Cardiac muscle cell (in vitro differentiated cells and primary cell): ENCODE data around the gene FLNA. TPM values are rescaled to one million over a fixed set of nuclear protein-coding genes. Genes with fewer than 3 reads are reported as not detected.

Experiments used
- DNase-seq, 2 donors: peaks; one replicate each; pipeline versions ENCODE4 v3.0.0 to v3.0.0-alpha.2; 2010 to 2017; ENCODE audit warnings: low read depth in 1 of 2, low spot score in 1 of 2
- H3K27ac ChIP-seq: fragments of 200-600 bp; sonication (generic); 2 replicates; pipeline ENCODE4 v1.5.1; 2016
- H3K27me3 ChIP-seq: fragments of 200-600 bp; sonication (generic); 2 replicates; pipeline ENCODE4 v1.6.0; 2016; ENCODE audit warnings: control low read depth
- H3K36me3 ChIP-seq: fragments of 200-600 bp; sonication (generic); 2 replicates; pipeline ENCODE4 v1.5.1; 2016; ENCODE audit warnings: control low read depth
- H3K4me1 ChIP-seq: fragments of 200-600 bp; sonication (generic); 2 replicates; pipeline ENCODE4 v1.8.1; 2017; ENCODE audit warnings: low read depth, mild to moderate bottlenecking, mixed run types
- H3K4me3 ChIP-seq: fragments of 200-600 bp; sonication (generic); 2 replicates; pipeline ENCODE4 v1.5.1; 2016; ENCODE audit warnings: mild to moderate bottlenecking
- H3K9me3 ChIP-seq: fragments of 200-600 bp; sonication (generic); 2 replicates; pipeline ENCODE4 v1.5.1; 2017; ENCODE audit warnings: low read depth, mild to moderate bottlenecking, control low read depth
- polyA plus RNA-seq: library from polyadenylated mRNA; unstranded; fragments of >200 nt; fragmentation: Nextera tagmentation; extraction: Ambion mirVana; gene quantifications from 2 replicates; pipeline ENCODE4 v1.2.1, GENCODE V29; 2016
- total RNA-seq: library from RNA; depleted of rRNA; stranded (reverse); fragments of >200 nt; gene quantifications from 2 replicates; pipeline ENCODE4 v1.2.3, GENCODE V29; 2016
- TF ChIP-seq, protein P1 (sequence below): IDR thresholded peaks from 2 replicates; pipeline ENCODE4 v1.5.1; 2012; ENCODE audit warnings: low read depth, mild to moderate bottlenecking, low read length

Gene FLNA
- total and polyA plus RNA-seq, 2 experiments from 2014 or later = 341 to 447 TPM

DNA sequence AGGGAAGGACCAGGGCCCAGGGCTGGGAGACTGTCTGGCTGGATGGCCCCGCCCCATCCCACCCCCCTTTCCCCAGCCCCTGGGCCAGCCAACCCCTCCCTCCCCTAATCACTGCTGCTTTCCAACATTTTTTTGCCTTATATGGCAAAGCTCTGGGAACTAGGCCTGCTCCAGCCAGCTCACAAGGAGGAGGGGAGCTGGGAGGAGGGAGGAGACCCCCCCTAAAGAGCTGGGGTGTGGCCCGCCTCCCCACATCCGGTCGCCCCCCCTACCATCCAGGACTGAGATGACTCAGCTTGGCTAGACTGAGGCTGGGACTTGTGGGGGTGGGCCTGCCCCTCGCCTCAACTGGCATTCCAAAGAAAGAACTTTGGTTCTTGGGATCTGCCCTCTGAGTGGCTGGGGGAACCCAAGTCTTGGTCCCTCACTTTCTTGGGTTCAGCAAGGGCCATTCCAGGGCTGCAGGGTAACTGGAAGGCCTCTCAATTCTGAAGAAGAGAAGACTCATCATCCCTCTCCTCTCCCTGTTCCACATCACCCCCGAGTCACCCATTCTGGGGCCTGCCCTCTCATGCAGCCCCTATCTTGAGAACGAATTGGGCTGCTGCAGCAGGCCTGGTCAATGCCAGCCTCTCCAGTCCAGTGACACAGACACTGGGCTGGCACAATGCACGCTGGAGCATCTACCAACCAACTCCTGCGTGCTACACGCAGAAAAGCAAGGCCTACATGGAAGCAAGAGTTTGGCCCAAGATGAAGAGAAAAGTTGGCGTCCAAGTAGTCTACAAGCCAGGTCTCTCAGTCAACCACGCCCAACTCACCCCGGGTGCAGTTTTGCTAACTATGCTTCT lies 4.8 kb downstream of the FLNA start:
- peak overlapping the region; percentile 100 for H3K27ac ChIP-seq

DNA sequence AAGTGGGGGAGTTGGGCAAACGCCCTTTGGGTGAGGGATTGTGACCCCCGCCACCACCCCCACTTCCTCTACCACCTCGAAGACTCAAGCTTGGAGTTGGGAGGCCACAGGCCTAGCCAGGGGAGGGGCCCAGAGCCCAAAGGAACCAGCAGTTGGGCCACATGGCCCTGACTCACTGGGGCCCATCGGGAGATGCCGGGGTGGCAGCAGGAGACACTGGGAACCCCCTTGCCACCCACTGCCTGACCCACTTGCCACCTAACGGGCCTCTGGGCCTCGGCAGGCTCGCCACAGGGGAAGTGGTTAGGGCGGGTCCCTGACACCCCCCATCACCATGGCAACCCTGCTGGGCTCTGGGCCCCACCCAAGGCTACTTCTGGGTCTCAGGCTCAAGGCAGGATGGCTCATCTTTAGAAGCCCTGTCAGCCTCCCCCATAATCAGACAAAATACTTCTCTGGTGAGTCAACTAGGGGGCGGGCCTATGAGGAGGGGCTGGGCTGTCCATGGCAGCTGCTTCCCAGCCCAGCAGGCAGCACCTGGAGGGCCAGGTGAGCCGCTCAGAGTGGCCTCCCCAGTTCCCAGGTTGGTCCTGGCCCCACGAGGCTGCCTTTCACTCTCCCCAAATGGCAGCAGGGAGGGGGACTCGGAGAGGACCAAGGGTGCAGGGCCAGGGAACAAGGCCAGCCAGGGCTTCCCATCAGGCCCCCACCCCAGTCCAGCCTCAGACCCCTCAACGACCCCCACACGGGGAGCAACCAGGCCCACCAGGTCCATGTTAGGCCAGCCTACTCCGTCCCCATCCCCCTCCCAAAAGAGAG lies 5.6 kb downstream of the FLNA start:
- no peaks in the 10 kb centered on the region for H3K9me3 ChIP-seq
- peaks cover 19% of the 10 kb centered on the region for H3K4me1 ChIP-seq
- H3K4me3 ChIP-seq = peak overlapping the region; percentile 99
- DNase-seq = peak in 1 of 2 donors; percentile 93
- H3K36me3 ChIP-seq = peaks cover 36% of the 10 kb centered on the region
- H3K27me3 ChIP-seq = no peaks in the 10 kb centered on the region
- TF ChIP-seq, protein P1, sequence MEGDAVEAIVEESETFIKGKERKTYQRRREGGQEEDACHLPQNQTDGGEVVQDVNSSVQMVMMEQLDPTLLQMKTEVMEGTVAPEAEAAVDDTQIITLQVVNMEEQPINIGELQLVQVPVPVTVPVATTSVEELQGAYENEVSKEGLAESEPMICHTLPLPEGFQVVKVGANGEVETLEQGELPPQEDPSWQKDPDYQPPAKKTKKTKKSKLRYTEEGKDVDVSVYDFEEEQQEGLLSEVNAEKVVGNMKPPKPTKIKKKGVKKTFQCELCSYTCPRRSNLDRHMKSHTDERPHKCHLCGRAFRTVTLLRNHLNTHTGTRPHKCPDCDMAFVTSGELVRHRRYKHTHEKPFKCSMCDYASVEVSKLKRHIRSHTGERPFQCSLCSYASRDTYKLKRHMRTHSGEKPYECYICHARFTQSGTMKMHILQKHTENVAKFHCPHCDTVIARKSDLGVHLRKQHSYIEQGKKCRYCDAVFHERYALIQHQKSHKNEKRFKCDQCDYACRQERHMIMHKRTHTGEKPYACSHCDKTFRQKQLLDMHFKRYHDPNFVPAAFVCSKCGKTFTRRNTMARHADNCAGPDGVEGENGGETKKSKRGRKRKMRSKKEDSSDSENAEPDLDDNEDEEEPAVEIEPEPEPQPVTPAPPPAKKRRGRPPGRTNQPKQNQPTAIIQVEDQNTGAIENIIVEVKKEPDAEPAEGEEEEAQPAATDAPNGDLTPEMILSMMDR = no peak
- H3K27ac ChIP-seq = peak overlapping the region; percentile 100

More for the DNA sequence above, 4.8 kb downstream of the FLNA start:
- TF ChIP-seq, protein P1 = no peak
- Histone ChIP-seq H3K4me1 (peaks cover 22% of the 10 kb centered on the region), H3K9me3 (no peaks in the 10 kb centered on the region), H3K36me3 (peaks cover 32% of the 10 kb centered on the region), H3K4me3 (peak overlapping the region; percentile 99), H3K27me3 (no peaks in the 10 kb centered on the region)
- DNase-seq = peak; percentile 84 to 97

DNA sequence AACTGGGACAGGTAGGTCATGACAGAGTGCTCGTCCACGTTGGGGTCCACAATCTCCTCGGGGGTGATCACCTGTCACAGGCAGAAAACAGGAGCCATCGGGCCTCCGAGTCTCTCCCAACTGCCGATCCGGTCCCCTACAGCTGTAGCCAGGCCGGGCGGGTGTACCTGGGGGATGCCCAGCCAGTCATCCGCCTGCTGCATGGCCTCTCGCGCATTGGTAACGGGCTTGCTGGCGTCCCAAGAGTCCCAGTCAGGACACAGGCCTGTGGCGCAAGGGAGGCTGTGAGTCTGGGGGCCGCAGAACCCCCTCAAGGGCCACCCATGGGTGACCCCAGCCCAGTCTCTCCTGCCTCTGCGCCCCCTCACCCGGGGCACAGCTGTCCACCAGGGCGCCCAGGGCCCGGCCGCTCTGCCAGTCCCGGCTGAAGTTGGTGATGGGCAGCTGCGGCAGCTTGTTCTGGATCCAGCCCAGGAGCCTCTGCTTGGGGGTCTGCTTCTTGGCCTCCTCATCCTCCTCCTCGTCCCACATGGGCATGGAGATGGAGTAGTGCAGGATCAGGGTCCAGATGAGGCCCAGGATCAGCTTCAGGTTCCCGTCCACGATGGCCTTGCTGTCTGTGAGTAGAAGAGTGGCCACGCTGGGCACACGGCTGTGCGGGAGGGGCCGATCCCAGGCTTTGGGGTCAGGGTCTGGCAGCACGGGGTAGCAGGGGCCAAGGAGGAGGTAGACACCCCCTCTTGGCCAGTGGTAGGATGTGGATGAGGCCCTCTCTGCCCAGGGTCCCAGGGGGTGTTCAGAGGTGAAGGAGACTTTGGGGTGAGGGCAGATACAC lies 6.7 kb downstream of the FLNA start:
- no peak for DNase-seq
- TF ChIP-seq, protein P1 = no peak
- H3K9me3 ChIP-seq = no peaks in the 10 kb centered on the region
- peaks cover 12% of the 10 kb centered on the region for H3K4me1 ChIP-seq
- H3K36me3 ChIP-seq = peaks cover 42% of the 10 kb centered on the region
- no peaks in the 10 kb centered on the region for H3K27me3 ChIP-seq
- H3K4me3 ChIP-seq = no peak overlapping the region
- H3K27ac ChIP-seq = peak overlapping the region; percentile 100

DNA sequence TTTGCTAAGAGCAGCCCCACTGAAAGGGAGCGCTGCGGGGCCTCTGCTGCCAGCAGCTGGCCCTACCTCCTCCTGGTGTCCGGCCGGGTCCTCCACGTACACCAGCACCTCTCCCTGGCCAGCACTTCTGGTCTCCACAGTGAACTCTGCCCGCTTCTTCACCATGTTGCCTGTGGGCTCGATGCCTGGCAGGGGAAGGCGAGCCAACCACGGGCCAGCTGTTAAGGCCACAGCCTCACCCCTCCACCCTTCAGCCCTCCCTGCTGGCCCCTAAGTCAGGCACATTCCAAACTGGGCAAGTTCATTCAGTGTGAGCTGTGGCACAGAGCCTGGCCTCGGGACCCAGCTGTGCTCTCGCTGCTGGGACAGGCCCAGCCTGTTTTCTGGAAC lies 7.8 kb downstream of the FLNA start:
- TF ChIP-seq, protein P1 = no peak
- H3K4me1 ChIP-seq = peaks cover 9% of the 10 kb centered on the region
- H3K4me3 ChIP-seq = no peak overlapping the region
- H3K27ac ChIP-seq = peak overlapping the region; percentile 69
- no peak for DNase-seq
- H3K36me3 ChIP-seq = peaks cover 53% of the 10 kb centered on the region
- H3K27me3 ChIP-seq = no peaks in the 10 kb centered on the region
- H3K9me3 ChIP-seq = no peaks in the 10 kb centered on the region
